ENCODE measurements around the gene PRKAR1B.

Gene PRKAR1B

GRCh38 chr7:723541-723940 lies 3.5 kb downstream of the PRKAR1B start:
- TF ChIP-seq CTCF (IDR thresholded peaks at IDR 0.05; ENCODE audit: low read depth, low read length) = no peak
- no peak for DNase-seq (ENCODE audit: low read depth in 2 of 2)
- H3K4me3 ChIP-seq (replicated peaks in 1 of 2; ENCODE audit: low read depth in 2 of 2, low read length in 2 of 2) = no peak overlapping the region

GRCh38 chr7:721619-722248 lies 5.3 kb downstream of the PRKAR1B start:
- TF ChIP-seq CTCF (IDR thresholded peaks at IDR 0.05; ENCODE audit: low read depth, low read length) = no peak
- DNase-seq (ENCODE audit: low read depth in 2 of 2) = peak in 1 of 2 donors; percentile 21
- no peak overlapping the region for H3K4me3 ChIP-seq (replicated peaks in 1 of 2; ENCODE audit: low read depth in 2 of 2, low read length in 2 of 2)

GRCh38 chr7:716636-717035 lies 10.4 kb downstream of the PRKAR1B start:
- DNase-seq (ENCODE audit: low read depth in 2 of 2) = no peak
- H3K4me3 ChIP-seq (replicated peaks in 1 of 2; ENCODE audit: low read depth in 2 of 2, low read length in 2 of 2) = no peak overlapping the region
- TF ChIP-seq CTCF (IDR thresholded peaks at IDR 0.05; ENCODE audit: low read depth, low read length) = no peak

GRCh38 chr7:716222-716621 lies 10.9 kb downstream of the PRKAR1B start:
- no peak for TF ChIP-seq CTCF (IDR thresholded peaks at IDR 0.05; ENCODE audit: low read depth, low read length)
- no peak for DNase-seq (ENCODE audit: low read depth in 2 of 2)
- H3K4me3 ChIP-seq (replicated peaks in 1 of 2; ENCODE audit: low read depth in 2 of 2, low read length in 2 of 2) = no peak overlapping the region

GRCh38 chr7:714251-714671 lies 12.8 kb downstream of the PRKAR1B start:
- DNase-seq (ENCODE audit: low read depth in 2 of 2) = no peak
- no peak for TF ChIP-seq CTCF (IDR thresholded peaks at IDR 0.05; ENCODE audit: low read depth, low read length)
- no peak overlapping the region for H3K4me3 ChIP-seq (replicated peaks in 1 of 2; ENCODE audit: low read depth in 2 of 2, low read length in 2 of 2)

GRCh38 chr7:713488-714230 lies 13.4 kb downstream of the PRKAR1B start:
- TF ChIP-seq CTCF (IDR thresholded peaks at IDR 0.05; ENCODE audit: low read depth, low read length) = no peak
- no peak overlapping the region for H3K4me3 ChIP-seq (replicated peaks in 1 of 2; ENCODE audit: low read depth in 2 of 2, low read length in 2 of 2)
- no peak for DNase-seq (ENCODE audit: low read depth in 2 of 2)
